ENCODE measurements around the gene EVX2.
A peak's percentile ranks its signal among the peaks of the same experiment; 100 is the strongest.

The EVX2 gene

GRCh38 chr2:176107731-176108181 is 24.0 kb upstream of the EVX2 start:
- DNase-seq (ENCODE audit: low spot score) = no peak

DNA sequence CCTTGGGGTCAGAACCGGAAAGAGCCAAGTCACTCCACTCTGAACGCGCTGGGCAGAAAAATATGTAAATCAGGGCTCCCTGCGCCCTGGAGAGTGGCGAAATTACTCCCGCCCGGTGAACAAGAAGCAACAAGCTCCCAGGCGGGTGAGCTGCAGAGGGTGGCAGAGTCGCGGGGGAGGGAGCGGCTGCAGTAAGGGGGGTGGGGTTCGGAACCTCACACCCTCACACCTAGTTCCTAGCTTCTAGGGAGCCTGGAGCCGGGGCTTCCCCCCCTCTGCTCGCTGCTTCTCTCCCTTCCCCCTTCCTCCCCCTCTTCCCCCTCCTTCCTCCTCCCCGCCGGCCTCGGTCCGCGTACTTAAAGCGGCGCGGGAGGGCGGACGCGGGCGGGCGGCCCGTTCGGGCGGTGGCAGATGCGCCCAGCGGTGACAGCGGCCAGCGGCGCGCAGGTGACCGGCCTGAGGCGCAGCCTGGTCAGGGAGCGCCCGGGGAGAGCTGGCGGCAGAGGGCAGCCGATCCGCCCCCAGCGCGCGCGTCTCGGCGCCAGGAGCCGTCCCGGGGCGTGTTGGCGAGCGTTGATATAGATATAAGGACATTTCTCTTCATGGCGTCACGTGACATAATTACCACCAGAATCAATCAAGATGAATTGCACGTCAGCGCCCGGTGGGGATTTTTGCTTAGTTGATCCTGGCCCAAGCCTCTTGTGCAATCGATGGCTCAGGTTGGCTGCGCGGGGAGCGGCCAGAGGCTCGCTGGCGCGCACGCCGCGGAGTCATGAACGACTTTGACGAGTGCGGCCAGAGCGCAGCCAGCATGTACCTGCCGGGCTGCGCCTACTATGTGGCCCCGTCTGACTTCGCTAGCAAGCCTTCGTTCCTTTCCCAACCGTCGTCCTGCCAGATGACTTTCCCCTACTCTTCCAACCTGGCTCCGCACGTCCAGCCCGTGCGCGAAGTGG is 23.1 kb upstream of the EVX2 start, which contains the start of gene HOXD11:
Gene HOXD11 (plus strand): TSS at position 700 of the 959 bp plus-strand sequence. CDS start 76 bp downstream, at position 776.
- DNase-seq (ENCODE audit: low spot score) = no peak

- no peak for DNase-seq (ENCODE audit: low spot score)
These were observed 22.2 kb upstream of the EVX2 start for GRCh38 chr2:176105730-176106580.

DNA sequence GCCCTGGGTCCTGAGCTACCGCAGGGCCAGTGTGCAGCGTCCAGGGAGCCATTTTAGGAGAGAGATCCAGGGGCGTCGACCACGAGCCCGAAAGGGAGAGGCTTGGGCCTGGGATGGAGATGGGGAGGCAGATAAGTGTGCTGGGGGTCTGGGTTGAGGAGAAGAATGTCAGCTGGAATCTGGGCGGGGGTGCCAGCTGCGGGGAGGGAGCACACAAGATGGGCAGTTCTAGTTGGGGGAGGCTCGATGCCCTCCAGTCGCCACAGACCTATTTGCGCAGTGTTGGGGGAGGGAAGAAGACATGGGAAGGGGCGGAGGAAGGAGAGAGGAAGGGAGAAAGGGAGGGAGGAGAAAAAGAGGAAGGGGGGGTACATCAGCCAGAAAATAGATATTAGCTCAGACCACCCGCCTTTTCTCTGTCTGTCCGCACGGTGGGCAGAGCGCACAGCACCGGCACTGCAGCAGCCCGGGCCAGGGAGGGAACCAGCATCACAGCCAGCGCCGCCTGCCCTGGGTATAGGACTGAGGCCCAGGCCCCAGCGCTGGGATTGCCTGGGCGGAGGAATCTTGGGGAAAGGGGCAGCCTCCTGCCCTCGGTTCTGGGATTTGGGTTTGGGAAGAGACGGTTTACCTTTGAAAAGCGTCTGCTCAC is 21.4 kb upstream of the EVX2 start:
- no peak for DNase-seq (ENCODE audit: low spot score)

DNA sequence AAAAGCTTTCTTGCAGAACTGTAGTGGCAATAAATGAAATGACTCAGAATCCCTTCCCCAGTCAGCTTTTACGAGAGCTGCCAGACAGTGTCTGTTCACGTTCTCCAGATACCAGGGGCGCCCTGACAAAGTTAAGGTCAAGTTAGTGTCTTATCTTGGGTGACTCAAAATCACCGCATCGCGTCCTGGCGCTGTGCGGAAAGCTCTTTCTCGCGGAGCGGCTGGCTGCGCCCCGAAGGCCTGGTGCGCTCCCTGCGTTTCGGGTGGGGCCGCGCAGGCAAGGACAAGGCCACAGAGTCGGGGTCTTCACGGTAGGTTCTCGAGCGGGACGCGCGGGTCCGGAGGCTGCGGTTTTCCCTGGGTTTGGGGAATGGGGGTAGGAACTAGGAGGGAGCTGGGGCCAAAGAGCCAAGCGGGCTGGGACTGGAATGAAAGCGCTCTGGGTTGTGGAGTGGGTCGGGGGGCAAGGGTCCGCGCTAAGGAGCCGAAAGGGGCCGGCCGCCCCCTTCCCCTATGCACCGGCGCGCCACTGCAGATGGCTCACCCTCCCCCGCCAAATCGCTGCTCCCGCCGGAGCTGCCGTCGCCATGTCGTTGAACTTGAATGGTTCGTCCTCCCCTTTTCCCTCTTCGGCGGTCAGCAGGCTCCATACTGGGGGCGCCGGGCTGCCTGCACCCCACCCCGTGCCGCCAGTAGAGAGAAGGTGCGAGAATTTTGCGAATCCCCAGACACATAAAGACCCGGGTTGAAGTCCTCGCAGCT is 20.7 kb upstream of the EVX2 start:
- DNase-seq (ENCODE audit: low spot score) = no peak

GRCh38 chr2:176103742-176104315 is 20.1 kb upstream of the EVX2 start:
- DNase-seq (ENCODE audit: low spot score) = no peak

DNA sequence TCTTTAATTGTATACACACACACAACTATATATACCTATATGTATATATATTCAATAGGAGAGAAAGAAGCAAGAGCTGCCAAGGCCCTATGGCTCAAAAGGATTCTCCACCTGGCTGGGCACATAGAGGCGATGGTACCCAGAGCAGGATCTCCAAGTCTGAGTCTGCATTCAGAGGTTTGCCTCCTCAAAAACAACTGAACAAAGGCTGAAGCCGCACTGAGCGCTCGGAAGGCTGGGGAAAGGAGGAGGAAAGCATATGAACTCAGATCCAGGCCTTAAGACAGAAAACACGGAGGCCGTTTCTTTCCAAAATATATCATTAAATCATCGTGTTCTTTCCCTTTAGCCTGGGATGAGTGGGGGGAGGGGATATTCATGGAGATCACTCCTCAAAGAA is 19.4 kb upstream of the EVX2 start:
- DNase-seq (ENCODE audit: low spot score) = no peak

GRCh38 chr2:176102309-176102866 is 18.6 kb upstream of the EVX2 start:
- no peak for DNase-seq (ENCODE audit: low spot score)

GRCh38 chr2:176101842-176102241 is 18.1 kb upstream of the EVX2 start:
- no peak for DNase-seq (ENCODE audit: low spot score)

- DNase-seq (ENCODE audit: low spot score) = no peak
These were observed 17.6 kb upstream of the EVX2 start for GRCh38 chr2:176101216-176101830.

DNA sequence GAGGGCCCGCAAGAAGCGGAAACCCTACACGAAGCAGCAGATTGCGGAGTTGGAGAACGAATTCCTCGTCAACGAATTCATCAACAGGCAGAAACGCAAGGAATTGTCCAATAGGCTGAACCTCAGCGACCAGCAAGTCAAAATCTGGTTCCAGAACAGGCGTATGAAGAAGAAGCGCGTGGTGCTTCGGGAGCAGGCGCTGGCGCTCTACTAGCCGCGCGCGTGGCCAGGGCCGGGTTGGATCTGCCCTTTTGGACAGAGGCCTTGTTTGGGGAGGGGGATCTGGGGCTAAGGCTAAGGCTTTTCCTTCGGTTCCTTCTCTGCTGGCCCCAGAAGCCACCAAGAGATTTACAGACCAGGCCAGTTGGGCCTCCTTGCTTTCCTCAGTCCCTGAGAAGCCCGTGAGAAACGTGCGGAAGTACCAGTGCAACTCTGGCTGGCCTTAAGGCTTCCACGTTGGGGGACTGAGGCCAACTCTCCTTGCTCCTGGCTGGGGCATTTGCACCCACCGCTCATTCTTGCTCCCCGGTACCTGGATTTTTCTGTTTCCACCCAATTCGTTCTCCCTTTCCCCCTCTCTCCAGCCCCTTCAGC is 16.9 kb upstream of the EVX2 start:
- DNase-seq (ENCODE audit: low spot score) = no peak

GRCh38 chr2:176099728-176100546 is 16.2 kb upstream of the EVX2 start, which contains the start of gene HOXD12:
Gene HOXD12, plus strand, starts transcription at chr2:176099795. Its CDS starts 7 bp downstream, at chr2:176099802.
- DNase-seq (ENCODE audit: low spot score) = no peak

DNA sequence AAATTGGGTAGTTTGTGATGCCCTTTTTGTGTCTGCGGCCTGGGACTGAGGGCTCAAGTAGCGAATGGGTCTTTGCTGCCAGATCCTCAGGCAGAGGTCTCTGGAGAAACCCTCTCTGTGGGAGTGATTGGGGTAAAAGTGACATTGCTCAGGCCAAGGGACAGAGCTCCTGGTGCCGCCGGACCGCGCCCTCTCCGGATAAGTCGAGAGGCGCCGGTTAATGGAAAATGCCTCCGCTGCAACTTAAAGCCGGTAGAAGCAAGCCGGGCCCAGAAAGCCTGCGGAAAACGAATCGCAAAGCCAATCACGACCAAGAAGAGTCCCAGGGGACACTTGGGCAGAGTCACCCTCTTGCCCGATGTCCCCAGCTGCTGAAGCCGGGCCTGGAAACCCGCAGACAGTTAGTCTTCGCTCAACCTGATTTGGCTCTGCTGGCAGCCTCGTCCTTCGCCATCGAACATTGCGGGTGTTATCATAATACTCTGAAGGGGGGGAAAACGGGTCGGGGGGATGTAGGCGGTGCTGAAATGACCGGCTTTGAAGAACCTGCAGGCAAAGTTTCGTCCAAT is 15.5 kb upstream of the EVX2 start:
- no peak for DNase-seq (ENCODE audit: low spot score)

- DNase-seq (ENCODE audit: low spot score) = no peak
These were observed 14.8 kb upstream of the EVX2 start for GRCh38 chr2:176098366-176099158.

- DNase-seq (ENCODE audit: low spot score) = no peak
These were observed 14.1 kb upstream of the EVX2 start for GRCh38 chr2:176097820-176098365.

- DNase-seq (ENCODE audit: low spot score) = peak; percentile 26
These were observed 13.4 kb upstream of the EVX2 start for GRCh38 chr2:176096986-176097819.

All from putamen (tissue), 1 donor.